GM21367 (cell line): ENCODE measurements around the gene LBX1.

Experiments used
- ATAC-seq: cut with Tn5 transposase; IDR thresholded peaks from one replicate; pipeline ENCODE4 v1.9.1; 2021; ENCODE audit not compliant: unreplicated experiment

The LBX1 gene

GRCh38 chr10:101226491-101227428, 2.5 kb downstream of the LBX1 start:
- ATAC-seq: no peak

DNA sequence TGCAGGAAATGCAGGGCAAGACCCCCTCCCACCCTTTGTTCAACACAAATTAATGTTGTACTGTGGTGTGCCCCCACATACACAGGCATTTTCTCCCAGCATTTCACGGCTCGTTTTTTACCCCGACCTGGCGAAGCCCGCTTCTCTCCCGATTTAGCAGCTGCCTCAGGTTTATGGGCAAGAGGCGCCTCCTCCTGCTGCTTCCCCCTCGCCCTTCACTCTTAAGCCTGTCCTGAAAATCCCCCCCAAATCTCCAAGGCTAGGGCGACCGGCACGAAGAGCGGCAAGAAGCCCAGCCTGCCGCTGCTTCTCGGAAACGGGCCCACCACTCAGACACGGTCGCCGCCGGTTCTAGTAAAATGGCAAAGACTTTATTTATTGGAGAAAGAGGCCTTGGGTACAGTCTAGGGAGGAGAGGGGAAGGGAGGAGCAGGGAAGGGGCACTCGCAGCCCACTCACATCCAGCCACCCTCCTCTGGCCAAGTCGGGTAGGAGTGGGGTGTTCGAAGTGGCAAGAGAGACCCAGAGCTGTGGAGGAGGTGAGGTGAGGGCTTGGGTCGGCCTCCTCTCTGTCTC, 3.3 kb downstream of the LBX1 start:
- ATAC-seq: no peak

- no peak for ATAC-seq
Measured at GRCh38 chr10:101224910-101225823, 4.1 kb downstream of the LBX1 start.

- no peak for ATAC-seq
Measured at GRCh38 chr10:101224060-101224909, 5.0 kb downstream of the LBX1 start.

DNA sequence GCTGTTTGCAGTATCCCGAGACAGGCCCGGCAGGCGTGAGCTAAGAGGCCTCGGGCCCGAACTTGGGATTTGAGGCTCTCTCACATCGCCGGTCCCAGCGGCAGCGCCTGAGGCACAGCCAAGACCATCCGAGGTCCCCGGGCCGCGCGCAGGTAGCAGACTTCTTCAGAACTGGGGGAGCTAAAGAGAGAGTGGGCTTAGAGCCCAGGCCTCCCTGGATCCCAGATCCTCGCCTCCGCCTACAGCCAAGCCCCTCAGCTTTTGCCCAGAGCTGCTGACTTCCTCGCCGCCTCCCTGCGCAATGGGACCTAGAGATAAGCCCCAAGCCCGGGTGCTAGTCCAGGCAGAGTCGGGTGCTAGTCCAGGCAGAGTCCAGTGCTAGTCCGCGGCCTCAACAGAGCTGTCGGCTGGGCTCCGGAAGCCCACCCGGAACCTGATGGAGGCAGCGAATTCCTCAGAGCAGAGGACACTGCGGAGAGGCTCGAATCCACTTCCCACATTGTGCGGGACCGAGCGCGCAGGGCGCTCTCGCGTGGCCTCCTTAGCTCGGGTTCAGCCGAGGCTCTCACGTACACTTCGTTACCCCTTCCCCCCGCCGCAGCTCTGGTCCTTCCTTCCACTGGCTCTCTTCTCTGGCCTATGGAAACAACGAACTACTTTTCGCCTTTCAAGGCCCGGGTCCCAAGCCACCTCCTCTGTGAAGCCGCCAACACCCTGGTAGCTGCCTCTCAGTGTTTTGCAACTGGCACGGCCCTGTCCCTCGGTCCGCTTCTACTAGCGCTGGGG, 5.8 kb downstream of the LBX1 start:
- ATAC-seq: no peak

- no peak for ATAC-seq
Measured at GRCh38 chr10:101222683-101223273, 6.5 kb downstream of the LBX1 start.

DNA sequence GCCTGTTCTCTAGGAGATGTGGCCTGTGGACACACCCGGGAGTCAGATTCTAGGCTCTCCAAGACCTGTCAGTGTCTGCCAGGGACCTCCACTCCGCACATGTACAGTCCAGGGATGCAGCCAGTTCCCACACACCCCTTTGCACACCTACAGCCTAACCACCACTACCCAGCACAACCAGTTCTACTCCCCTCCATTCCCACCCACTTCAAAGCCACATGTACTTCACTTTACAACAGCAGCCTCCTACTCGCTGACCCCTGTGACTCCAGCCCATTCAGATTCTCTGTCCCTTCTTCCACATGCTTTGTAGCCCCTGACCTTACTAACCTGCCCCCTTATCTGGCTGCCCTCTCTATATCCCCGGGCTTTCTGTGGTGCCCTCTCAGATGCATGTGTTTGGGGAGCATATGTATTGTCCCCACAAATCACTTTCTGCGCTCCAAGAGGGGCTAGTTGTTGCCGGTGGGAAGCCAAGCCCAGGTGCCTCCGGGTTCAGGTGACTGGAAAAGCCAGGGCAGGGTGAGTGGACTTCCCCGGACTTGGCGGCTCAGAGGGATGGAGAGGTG, 7.2 kb downstream of the LBX1 start:
- ATAC-seq: no peak

- ATAC-seq: no peak
Measured at GRCh38 chr10:101221549-101221948, 7.7 kb downstream of the LBX1 start.

DNA sequence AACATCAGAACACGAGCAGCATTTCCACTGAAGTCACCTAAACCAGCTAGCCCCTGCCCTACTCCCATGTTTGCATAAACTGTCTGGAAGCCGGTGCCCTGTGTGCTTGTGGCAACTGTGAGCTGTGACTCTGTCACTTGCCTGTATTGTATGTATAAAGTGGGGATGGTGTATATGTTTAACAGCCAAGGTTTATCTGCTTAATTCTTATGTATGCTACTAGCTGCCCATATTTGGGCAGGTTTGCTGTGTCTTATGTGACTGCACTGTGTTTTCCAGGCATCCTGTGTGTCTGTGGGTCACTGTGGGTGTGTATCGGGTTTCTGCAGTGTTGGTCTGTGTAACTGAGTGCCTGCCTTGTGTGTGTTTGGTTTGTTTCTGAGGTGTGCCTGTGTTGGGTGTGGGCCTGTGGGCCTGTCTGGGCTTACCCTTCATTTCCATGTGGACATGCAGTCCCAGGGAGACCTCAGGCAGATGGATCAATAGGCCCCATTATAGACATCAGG, 9.3 kb downstream of the LBX1 start:
- no peak for ATAC-seq

GRCh38 chr10:101219139-101219945, 9.9 kb downstream of the LBX1 start:
- no peak for ATAC-seq

DNA sequence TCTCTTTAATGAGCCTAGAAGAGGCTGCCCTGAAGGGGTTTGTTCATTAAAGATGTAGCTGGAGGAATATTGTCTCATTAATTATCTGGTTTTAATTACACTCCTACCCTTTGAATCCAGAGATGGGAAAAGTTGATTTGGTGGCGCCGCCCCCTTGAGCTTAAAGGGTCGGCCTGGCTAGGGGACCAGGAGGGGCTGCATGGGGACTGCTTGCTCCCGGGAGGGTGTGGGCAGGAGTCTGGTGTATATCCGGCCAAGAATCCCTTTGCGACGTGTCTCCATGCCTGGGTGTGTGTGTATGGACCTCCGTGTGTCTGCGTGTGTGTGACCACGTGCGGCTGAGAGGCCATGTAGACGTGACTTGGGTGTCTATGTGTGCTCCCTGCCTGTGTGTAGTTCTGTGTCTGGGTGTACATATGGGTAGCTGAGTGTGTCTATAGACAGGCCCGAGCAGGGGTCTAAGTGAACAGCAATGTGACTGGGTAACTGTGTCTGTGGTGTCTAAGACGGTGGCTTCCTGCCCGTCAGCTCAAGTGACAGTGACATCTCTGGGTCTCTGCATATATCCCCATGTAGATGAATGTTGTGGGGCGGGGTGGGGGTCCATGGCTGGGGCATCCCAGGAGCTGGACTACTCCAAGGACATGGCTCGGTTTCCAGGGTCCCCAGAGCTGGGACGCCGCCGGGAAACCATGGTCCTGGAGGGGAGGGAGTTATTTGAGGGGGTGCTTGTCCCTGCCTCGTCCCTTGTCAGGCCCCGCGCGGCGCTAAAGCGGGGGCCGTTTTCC, 10.7 kb downstream of the LBX1 start:
- ATAC-seq: no peak

DNA sequence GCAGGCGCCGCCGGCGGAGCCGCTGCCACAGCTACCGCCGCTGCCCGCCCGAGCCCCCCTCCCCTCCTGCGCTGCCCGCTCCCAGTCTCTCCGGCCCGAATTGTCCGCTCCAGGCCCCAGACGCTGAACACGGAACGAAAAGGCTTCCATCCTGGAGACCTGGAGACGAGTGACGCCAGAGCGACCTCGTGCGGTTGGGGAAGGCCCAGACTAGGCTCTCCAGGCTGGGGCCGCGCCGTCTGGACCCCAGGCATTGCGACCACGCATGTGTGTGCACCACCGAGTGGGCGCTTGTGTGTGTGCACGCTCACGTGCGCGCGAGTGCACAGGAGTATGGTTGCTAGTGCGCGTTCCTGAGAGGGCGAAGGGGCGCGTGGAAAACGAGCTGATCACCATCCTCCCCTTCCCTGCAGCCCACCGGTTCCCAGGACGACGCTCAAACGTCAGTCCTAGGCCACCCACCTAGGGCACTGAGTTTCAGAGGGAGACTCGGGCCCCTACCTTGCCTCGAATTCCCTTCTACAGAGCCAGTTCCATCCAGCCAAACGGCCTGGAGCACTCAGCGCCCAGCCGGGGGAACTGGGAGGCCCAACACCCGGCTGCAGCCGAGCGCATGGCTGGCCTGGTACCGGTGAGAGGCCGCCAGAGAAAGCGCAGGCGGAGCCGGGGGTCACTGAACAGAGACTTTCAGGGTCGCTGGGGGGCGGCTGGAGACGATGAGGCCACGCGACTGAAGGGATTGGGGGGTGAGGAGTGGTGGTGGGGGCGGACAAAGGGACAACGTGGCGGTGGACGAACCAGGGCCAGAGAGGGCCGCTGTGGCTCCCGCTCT, 11.6 kb downstream of the LBX1 start:
- no peak for ATAC-seq

GRCh38 chr10:101217044-101217425, 12.2 kb downstream of the LBX1 start:
- ATAC-seq: no peak

GRCh38 chr10:101216207-101217043, 12.8 kb downstream of the LBX1 start:
- no peak for ATAC-seq

GRCh38 chr10:101215397-101216206, 13.7 kb downstream of the LBX1 start:
- no peak for ATAC-seq
